Ovary (tissue), 3 donors: ENCODE data around the gene SLC13A2.

Experiments used
- CTCF ChIP-seq, 3 donors: fragments of 450-650 bp in 2 of 3; fragments of 200-600 bp in 1 of 3; IDR thresholded peaks; one replicate each; pipeline versions ENCODE4 v1.5.1 to v1.8.0; 2016 to 2022; ENCODE audit warnings: antibody characterized with exemption in 3 of 3, mild to moderate bottlenecking in 1 of 3
- POLR2A ChIP-seq: fragments of 450-650 bp; IDR thresholded peaks from one replicate; pipeline ENCODE4 v1.6.1; 2017; ENCODE audit warnings: antibody characterized with exemption, mild to moderate bottlenecking, moderate library complexity
- donor health status: DM: no; HTN: no; CAD: no.

- TF ChIP-seq CTCF (IDR thresholded peaks at IDR 0.05) (no peak), POLR2A (no peak)
Observed at GRCh38 chr17:28532050-28532960, 58.9 kb downstream of the SLC13A2 start.
